SK-N-SH (cell line): ENCODE data around the gene SERPINH1.

Experiments
- GABPA ChIP-seq: IDR thresholded peaks from 2 replicates; pipeline ENCODE4 v1.4.0; 2012; ENCODE audit warnings: low read depth, mild to moderate bottlenecking
- SIN3A ChIP-seq: IDR thresholded peaks from 2 replicates; pipeline ENCODE4 v1.6.1; 2012; ENCODE audit warnings: low read depth, mild to moderate bottlenecking, low read length, moderate library complexity, borderline replicate concordance

DNA sequence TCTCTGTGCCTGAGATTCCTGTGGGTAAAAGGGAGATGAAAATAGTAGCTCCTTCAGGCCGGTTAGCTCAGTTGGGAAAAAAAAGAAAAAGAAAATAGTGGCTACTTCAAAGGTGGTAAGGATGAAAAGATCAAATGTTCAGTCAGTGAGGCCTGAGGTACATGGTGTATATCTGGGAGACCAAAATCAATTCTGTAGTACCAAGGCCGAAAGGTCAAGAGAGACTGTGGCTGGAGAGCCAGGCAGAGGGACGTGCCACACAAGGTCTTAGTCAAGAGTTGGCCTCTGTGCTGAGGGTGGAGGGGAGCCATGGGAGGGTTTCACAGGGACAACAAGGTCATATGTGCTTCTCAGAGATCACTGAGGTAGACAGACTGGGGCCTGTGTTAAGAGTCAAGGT, 31.5 kb upstream of the SERPINH1 start:
- TF ChIP-seq GABPA: no peak
- TF ChIP-seq SIN3A: no peak
